Measurements from ENCODE around the gene STK17B.

DNA sequence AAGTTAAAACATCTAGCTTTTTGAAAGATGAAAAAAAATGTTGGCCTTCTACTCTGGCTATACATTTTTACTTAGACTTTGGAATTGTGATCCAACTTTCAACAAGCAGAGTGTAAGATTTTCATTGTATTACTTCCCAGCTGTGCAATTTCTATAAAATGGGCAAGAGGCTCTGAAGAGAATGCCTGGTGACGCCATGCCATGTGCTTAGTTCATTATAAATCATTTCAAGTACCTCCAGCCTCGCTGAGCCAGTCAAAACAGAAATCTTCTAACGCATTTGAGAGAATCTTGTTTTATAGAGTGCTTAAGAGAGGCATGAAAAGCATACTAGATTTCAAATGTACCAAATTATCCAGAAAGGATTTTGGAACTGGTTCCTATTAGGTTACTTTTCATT is 10.1 kb upstream of the STK17B start:
- TF ChIP-seq, protein P1, sequence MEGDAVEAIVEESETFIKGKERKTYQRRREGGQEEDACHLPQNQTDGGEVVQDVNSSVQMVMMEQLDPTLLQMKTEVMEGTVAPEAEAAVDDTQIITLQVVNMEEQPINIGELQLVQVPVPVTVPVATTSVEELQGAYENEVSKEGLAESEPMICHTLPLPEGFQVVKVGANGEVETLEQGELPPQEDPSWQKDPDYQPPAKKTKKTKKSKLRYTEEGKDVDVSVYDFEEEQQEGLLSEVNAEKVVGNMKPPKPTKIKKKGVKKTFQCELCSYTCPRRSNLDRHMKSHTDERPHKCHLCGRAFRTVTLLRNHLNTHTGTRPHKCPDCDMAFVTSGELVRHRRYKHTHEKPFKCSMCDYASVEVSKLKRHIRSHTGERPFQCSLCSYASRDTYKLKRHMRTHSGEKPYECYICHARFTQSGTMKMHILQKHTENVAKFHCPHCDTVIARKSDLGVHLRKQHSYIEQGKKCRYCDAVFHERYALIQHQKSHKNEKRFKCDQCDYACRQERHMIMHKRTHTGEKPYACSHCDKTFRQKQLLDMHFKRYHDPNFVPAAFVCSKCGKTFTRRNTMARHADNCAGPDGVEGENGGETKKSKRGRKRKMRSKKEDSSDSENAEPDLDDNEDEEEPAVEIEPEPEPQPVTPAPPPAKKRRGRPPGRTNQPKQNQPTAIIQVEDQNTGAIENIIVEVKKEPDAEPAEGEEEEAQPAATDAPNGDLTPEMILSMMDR (conservative IDR thresholded peaks at IDR 0.05; ENCODE audit: low read length): no peak
- TF ChIP-seq EZH2phosphoT487 (IDR thresholded peaks at IDR 0.05; ENCODE audit: borderline replicate concordance, low read depth, low read length): no peak

Data from OCI-LY7 (cell line).